ENCODE results near the gene ZFR. TPM values are rescaled to one million over a fixed set of nuclear protein-coding genes. Genes with fewer than 3 reads are reported as not detected.

Gene ZFR
- total RNA-seq, 1 donor = 122 TPM

DNA sequence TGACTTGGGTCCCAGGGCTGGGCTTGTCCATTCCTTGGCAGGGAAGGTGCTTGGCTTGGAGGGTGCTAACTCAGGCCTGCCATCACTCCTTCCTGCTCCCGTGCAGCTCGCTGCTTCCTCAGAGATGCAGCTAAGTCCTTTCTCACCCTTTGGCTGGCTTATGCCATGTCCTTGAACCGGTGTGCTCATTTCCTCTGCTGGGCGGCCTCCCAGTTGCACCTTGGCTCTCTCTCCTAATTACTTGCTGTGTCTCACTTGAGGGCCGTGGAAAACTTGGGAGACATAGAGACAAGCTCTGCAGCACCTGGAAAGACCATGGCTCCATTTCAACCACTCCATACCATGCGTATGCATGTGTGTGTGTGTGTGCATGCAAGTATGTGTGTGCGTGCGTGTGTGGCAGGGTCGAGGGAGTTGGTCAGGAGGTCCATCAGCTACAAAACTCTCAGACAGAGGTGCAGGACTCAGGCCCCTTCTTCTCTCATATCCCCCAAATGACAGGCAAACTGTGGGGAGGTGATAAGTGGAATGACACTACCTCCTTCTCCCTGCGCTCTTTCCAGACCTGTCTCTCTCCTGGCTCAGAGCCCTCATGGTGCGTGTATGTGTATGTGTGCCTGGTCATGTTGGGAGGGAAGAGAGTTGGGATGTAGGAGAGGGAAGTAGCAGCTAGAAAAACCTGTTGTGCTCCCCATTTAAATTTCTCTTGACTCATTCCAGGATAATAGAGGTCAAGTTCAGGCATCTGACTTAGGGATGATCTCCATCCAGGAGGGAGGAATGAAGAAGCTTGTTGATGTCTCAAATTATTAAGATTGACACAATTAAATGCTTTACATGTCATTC, 114.2 kb downstream of the ZFR start:
- TF ChIP-seq, protein P1, sequence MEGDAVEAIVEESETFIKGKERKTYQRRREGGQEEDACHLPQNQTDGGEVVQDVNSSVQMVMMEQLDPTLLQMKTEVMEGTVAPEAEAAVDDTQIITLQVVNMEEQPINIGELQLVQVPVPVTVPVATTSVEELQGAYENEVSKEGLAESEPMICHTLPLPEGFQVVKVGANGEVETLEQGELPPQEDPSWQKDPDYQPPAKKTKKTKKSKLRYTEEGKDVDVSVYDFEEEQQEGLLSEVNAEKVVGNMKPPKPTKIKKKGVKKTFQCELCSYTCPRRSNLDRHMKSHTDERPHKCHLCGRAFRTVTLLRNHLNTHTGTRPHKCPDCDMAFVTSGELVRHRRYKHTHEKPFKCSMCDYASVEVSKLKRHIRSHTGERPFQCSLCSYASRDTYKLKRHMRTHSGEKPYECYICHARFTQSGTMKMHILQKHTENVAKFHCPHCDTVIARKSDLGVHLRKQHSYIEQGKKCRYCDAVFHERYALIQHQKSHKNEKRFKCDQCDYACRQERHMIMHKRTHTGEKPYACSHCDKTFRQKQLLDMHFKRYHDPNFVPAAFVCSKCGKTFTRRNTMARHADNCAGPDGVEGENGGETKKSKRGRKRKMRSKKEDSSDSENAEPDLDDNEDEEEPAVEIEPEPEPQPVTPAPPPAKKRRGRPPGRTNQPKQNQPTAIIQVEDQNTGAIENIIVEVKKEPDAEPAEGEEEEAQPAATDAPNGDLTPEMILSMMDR (IDR thresholded peaks at IDR 0.05; ENCODE audit: insufficient read depth, low read depth, low read length) = no peak

DNA sequence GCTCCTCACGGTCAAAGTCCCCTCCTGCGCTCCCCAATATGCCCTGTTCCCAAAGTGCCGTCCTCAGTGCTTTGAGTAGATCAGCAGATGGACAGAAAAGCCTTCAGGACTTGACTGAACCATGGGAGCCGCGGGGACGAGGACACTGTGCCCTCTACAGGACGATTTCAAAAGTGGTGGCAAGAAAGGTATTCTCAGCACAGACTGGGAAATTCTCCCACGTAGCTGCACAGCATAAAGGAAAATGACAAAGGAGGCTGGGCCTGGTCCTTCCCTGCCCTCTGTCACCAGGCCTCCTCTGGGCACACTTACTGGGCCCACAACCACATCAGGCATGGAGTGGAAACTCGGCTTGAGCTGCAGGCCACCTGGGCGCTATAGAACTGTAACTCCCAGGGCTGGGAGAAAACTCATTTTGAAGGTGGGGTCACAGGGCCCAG, 115.1 kb downstream of the ZFR start:
- H3K4me3 ChIP-seq (ENCODE audit: low read depth, low read length) = no peak overlapping the region
- TF ChIP-seq, protein P1 (IDR thresholded peaks at IDR 0.05; ENCODE audit: insufficient read depth, low read depth, low read length) = peak; percentile 83
- peak; percentile 74 for DNase-seq (ENCODE audit: low read depth)

More for the DNA sequence above, 114.2 kb downstream of the ZFR start:
- H3K4me3 ChIP-seq (ENCODE audit: low read depth, low read length) = no peak overlapping the region
- no peak for DNase-seq (ENCODE audit: low read depth)

DNA sequence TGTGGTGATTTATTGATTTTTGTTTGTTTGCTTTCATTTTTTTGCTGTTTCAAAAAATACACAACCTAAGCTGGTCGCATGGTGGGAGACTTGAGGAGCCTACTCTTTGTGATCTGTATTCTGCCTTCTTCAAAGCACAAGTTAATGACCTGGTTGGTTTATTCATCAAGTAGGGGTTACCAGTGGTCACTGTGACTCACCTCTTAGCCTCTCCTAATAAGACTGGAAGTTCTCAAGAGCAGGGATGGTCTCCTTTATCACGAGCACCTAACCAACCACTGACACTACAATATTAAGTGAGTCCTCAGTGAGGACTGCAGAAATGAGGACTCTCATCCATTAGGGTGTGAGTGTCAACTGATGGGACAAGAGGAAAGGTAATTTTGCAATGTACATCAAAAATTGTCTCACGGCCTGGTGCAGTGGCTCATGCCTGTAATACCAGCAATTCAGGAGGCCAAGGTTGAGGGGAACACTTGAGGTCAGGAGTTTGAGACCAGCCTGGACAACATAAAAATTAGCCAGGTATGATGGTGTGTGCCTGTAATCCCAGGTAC, 118.2 kb downstream of the ZFR start:
- H3K4me3 ChIP-seq (ENCODE audit: low read depth, low read length) = no peak overlapping the region
- peak; percentile 30 for DNase-seq (ENCODE audit: low read depth)
- TF ChIP-seq, protein P1 (IDR thresholded peaks at IDR 0.05; ENCODE audit: insufficient read depth, low read depth, low read length) = no peak

DNA sequence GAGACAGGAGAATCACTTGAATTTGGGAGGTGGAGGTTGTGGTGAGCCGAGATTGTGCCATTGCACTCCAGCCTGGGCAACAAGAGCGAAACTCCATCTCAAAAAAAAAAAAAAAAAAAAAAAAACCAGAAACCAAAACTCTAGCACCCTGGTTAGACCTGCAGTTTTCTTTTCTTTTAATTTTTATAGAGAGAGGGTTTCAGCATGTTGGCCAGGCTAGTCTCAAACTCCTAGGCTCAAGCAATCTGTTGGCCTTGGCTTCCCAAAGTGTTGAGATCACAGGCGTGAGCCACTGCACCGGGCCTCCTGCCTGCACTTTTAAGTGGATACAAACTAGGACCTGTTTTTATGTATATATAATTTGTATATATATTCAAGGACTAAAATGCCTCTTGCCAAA, 118.9 kb downstream of the ZFR start:
- TF ChIP-seq, protein P1 (IDR thresholded peaks at IDR 0.05; ENCODE audit: insufficient read depth, low read depth, low read length) = no peak
- no peak for DNase-seq (ENCODE audit: low read depth)
- no peak overlapping the region for H3K4me3 ChIP-seq (ENCODE audit: low read depth, low read length)

DNA sequence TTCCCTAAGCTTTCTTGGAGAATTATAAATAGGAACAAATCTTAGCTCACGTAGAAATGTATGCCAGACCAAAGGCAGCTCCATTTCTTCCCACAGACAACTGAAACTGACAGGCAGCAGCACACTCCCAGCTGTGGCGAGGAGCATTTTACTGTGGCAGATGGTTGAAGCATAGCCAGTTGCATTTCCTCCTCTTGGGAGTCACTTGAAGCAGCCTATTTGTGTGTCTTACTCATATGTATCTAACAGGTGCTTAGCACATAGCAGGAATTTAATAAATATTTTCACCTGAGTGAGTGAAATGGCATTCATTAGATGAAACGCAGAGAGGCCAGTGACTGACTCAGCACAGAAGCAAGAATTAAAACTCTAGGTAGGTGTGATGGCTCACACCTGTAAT, 119.5 kb downstream of the ZFR start:
- DNase-seq (ENCODE audit: low read depth) = peak; percentile 21
- TF ChIP-seq, protein P1 (IDR thresholded peaks at IDR 0.05; ENCODE audit: insufficient read depth, low read depth, low read length) = no peak
- no peak overlapping the region for H3K4me3 ChIP-seq (ENCODE audit: low read depth, low read length)

DNA sequence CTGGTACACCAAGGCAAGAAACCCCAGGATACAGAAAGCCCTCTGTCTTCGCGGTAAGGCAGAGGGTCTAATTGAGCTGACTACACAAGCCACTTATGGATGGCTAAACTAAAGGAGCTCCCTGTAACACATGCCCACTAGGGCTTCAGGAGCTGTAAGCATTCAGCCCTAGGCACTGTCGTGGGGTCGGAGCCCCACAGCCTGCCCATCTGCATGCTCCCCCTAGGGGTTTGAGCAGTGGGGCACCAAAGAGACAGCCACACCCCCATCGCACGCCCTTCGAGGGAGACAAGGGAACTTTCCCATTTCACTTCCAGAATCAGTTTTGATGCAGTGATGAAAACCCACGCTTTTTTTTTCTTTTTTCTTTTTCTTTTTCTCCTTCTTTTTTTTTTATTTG, 120.8 kb downstream of the ZFR start:
- no peak overlapping the region for H3K4me3 ChIP-seq (ENCODE audit: low read depth, low read length)
- TF ChIP-seq, protein P1 (IDR thresholded peaks at IDR 0.05; ENCODE audit: insufficient read depth, low read depth, low read length) = no peak
- no peak for DNase-seq (ENCODE audit: low read depth)
